HG02588 (cell line): ENCODE results near the gene IKBKE.

Source experiments
- ATAC-seq: cut with Tn5 transposase; IDR thresholded peaks from one replicate; pipeline ENCODE4 v1.9.1; 2021; ENCODE audit warnings: mild to moderate bottlenecking, moderate library complexity; ENCODE audit not compliant: unreplicated experiment

Gene IKBKE

GRCh38 chr1:206495011-206495461 lies 24.8 kb downstream of the IKBKE start:
- no peak for ATAC-seq

DNA sequence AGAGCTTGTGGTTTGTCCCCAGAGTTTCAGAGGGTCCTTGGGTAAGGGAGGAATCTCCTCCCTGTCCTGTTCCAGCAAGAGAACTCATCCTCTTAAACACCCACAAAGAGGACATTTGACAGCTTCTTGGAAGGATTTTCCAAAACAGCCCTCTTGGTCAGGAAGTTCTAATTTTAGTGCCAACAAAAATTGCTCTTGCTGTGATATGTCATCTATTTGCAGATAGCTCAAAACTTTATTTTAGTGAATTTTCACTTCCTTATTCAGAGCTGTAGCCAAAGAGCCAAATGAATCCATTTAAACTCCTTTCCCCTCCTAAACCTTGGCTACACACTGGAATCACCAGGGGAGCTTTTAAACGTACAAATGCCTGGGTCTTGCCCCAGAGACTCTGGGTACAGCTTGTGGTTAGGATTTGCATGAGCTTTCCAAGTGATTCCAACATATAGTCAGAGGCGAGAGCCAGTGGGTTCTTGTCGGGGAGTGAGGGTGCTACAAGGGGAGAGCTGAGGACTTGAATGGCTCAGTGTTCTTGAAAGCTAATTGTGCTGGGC lies 25.3 kb downstream of the IKBKE start:
- no peak for ATAC-seq

DNA sequence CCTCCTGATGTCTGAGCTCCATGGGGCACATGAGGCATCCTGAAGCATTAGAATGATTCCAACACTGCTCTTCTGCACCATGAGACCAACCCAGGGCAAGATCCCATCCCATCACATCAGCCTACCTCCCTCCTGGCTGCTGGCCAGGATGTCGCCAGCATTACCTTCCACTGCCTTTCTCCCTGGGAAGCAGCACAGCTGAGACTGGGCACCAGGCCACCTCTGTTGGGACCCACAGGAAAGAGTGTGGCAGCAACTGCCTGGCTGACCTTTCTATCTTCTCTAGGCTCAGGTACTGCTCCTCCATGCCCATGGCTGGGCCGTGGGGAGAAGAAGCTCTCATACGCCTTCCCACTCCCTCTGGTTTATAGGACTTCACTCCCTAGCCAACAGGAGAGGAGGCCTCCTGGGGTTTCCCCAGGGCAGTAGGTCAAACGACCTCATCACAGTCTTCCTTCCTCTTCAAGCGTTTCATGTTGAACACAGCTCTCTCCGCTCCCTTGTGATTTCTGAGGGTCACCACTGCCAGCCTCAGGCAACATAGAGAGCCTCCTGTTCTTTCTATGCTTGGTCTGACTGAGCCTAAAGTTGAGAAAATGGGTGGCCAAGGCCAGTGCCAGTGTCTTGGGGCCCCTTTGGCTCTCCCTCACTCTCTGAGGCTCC lies 26.0 kb downstream of the IKBKE start:
- peak; percentile 57 for ATAC-seq

GRCh38 chr1:206497363-206497762 lies 27.1 kb downstream of the IKBKE start:
- no peak for ATAC-seq

DNA sequence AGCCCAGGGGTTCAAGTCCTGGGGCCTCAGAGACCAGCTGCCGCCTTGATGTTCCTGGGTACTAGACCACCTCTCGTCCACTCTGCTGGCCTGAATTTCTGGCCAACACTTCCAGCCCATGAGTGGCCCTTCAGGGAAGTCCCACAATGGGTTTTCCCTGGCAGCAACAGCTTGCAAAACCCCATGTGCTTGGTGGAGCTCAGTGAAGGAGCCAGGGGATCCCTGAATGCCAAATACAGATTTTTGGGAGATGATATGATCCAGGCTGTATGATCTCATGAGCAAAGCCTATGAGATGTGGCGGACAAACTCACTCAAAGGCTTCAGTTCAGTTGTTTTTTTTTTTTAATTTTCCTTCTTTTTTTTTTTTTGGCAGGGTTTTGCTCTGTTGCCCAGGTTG lies 27.5 kb downstream of the IKBKE start:
- ATAC-seq = no peak

DNA sequence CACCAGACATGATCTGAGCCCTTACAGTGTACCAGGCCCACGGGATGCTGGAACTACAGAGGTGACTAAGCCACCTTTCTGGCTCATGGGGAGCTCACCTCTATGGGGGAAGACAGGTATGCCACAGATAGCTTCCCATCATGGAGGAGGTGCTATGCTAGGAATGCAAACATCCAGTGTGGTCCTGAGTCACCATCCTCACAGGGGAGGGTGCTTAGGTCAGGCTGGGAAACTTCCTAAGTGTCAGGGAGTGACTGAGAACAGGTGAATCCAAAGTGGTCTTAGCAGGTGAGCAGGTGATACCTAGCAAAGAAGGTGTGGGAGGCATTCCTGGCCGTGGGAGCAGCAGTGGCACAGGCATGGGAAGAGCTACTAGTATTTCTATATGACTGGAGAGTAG lies 28.4 kb downstream of the IKBKE start:
- ATAC-seq = no peak

GRCh38 chr1:206500046-206500445 lies 29.8 kb downstream of the IKBKE start:
- no peak for ATAC-seq

DNA sequence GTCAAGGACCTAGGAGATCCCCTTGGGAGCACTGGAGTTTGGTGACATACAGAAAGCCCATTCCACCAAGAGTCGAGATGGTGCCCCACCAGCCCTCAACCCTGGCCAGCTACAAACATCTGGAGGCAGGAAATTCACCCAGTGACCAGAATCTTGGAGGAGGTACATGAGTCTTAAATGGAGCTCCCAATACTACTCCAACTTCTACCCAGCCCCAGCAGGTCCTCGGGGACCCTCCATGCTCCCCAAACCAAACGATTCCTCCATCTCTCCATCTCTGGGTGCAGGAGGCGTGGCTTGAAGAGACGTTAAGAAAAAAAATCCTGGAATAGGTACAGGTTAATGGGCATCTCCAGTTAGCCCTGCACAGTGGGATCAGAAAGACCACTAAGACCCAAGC lies 31.6 kb downstream of the IKBKE start:
- ATAC-seq = no peak

DNA sequence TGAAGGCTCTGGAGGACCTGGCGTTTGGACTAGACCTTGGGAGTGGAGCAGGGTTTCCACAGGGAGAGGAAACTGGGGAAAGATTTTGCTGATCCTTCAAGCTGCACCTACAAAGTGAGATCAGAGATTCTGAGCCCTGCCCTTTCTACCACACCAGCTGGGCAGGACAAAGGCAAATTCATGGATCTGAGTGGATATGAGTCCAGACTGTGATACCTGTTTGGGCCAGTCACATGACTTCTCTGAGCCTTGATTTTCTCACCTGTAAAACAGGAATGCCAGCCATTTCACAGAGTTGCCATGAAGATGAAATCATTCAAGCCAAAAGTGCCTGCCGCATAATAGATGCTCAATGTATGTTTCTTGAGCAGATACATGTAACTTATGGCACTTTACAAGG lies 32.1 kb downstream of the IKBKE start:
- no peak for ATAC-seq

- no peak for ATAC-seq
Observed at GRCh38 chr1:206502812-206503211, 32.5 kb downstream of the IKBKE start.

- peak; percentile 54 for ATAC-seq
Observed at GRCh38 chr1:206503591-206504362, 33.5 kb downstream of the IKBKE start.

DNA sequence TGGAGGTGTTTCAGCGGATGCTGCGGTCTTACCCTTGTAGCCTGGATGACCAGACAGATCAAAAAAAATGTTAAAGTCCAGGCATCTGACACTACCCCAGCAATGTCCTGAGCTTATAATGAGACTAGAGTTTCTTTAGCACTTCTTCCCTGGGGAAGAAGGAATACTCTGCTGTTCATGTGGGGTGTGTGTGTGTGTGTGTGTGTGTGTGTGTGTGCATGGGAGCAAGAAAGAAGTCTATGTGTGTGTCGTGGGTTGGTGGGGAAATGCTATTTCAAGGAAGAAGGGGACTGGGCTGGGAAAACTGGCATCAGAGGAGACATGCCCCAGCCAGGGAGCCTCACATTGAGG lies 34.1 kb downstream of the IKBKE start:
- no peak for ATAC-seq

- ATAC-seq = no peak
Observed at GRCh38 chr1:206505702-206506355, 35.6 kb downstream of the IKBKE start.

DNA sequence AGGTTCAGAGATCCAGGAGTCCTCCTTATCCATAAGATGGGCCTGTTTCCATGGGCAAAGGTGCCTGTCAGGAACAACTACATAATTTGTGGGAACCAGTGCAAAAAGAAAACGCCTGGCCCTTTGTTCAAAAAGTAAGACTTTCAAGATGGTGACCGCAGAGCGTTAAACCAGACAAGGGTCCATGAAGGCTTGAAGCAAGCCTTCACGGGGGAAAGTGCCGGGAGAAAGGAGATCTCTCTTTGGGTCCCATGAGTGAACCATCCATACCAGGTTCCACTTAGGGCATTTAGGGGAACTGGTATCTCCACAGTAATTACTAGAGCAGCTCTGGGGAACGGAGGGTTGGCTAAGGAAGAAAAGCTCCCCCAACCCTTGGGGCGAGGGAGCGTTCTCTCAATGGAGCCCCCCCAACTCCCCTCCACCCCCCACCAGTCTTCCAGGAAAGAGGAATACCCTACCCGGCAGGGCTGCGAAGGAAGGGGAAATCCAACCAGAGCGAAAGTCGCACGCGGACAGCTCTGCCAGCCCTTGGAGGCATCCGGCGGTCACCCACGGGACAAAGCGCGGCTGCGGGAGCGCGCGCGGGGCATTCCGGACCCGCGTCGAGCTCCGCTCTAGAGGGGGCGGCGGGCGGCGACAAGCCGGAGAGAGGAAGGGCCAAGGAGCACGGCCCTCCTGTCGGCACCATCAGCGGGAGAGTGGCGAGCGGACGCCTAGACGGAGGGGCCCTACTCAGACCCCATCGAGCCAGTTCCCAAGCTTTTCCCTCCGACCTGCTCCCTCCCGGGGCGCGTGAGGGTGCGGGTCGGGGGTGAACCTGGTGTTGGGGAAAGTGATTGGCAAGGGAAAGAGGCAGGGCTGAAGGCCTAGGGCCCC lies 36.4 kb downstream of the IKBKE start:
- ATAC-seq = peak; percentile 10

GRCh38 chr1:206507284-206508129 lies 37.2 kb downstream of the IKBKE start, which contains the start of gene RASSF5:
Gene RASSF5, plus strand, starts transcription at chr1:206507531. Its CDS starts 72 bp downstream, at chr1:206507603.
- peak; percentile 61 for ATAC-seq

GRCh38 chr1:206508130-206508889 lies 38.0 kb downstream of the IKBKE start:
- ATAC-seq = no peak

DNA sequence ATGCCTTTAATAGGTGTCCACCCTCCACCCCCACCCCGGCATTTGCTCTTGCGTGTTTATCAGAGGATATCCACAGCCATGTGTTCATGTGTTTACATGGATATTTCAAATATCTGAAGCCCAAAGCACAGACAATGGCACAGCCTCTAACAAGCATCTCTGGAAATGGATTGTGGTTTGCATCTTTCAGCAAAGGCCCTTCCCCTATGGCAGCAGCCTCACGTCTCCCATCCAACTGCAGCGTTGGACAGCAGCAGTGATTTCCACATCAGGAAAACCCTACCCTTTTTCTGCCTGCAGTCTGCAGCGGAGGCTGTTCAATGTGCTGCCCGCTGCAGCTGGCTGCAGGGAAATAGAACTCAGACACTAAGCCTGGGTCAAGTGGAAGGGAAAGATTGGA lies 38.7 kb downstream of the IKBKE start:
- ATAC-seq = no peak

GRCh38 chr1:206509612-206510257 lies 39.5 kb downstream of the IKBKE start:
- ATAC-seq = no peak
